Stimulated activated naive CD8-positive, alpha-beta T cell treated with anti-CD3 and anti-CD28 coated beads, Interleukin-15, Interleukin-2, amounts not matched to agents 100 ng/mL and 50 ng/mL, for 24 hours (primary cell): ENCODE measurements around the gene ADRA2B.

Source experiments
- H3K27ac Mint-ChIP-seq: one replicate; pipeline ENCODE4 v1.8.0; 2021; ENCODE audit warnings: mild to moderate bottlenecking, mixed read lengths
- H3K27me3 Mint-ChIP-seq: one replicate; pipeline ENCODE4 v1.8.0; 2021; ENCODE audit warnings: mixed read lengths
- H3K36me3 Mint-ChIP-seq: one replicate; pipeline ENCODE4 v1.8.0; 2021; ENCODE audit warnings: low read depth, mixed read lengths
- H3K4me1 Mint-ChIP-seq: one replicate; pipeline ENCODE4 v1.8.0; 2021; ENCODE audit warnings: low read depth, mixed read lengths
- H3K4me3 Mint-ChIP-seq: one replicate; pipeline ENCODE4 v1.8.0; 2021; ENCODE audit warnings: mild to moderate bottlenecking, mixed read lengths
- H3K9me3 Mint-ChIP-seq: one replicate; pipeline ENCODE4 v1.8.0; 2021; ENCODE audit warnings: mixed read lengths

Gene ADRA2B

GRCh38 chr2:96134421-96134820, 18.1 kb upstream of the ADRA2B start:
- Mint-ChIP-seq H3K4me3 (no peak overlapping the region), H3K27me3 (no peaks in the 10 kb centered on the region), H3K9me3 (no peaks in the 10 kb centered on the region), H3K27ac (no peak overlapping the region), H3K36me3 (peaks cover 7% of the 10 kb centered on the region), H3K4me1 (peaks cover 25% of the 10 kb centered on the region)

- Mint-ChIP-seq H3K4me3 (peak overlapping the region; percentile 24), H3K27ac (peak overlapping the region; percentile 72), H3K27me3 (no peaks in the 10 kb centered on the region), H3K9me3 (no peaks in the 10 kb centered on the region), H3K36me3 (peaks cover 9% of the 10 kb centered on the region), H3K4me1 (peaks cover 18% of the 10 kb centered on the region)
Observed at GRCh38 chr2:96131813-96132745, 15.7 kb upstream of the ADRA2B start.

DNA sequence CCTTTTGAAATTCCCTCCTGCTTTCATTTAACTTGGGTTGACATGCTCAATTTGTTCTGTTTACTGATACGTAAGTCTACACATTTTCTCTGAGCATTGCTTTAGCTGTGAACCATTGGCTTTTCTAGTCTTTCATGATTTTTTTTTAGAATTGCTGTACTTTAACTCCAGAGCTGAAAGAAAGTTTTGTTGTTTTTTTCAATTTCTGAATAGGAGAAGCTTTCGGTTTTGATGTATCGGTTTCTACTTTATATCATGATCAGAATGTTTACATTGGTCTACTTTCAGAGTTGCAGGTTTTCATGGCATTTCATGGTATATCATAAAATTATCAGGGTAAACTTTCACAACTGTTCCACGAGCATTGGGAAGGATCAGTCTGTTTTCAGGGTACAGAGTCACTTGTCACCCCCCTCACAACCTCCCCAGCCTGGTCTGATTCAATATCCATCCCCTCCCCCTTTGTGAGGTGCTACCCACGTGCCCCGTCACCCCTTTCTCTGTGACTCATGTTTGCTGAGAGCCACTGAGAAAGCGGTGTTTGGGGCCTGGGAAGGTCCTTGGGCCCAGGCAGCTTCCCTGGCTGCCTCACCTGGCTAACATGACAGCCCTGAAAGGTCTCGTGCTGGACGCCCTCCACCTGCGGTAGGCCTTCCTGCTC, 14.9 kb upstream of the ADRA2B start:
- peaks cover 10% of the 10 kb centered on the region for H3K36me3 Mint-ChIP-seq
- peaks cover 18% of the 10 kb centered on the region for H3K4me1 Mint-ChIP-seq
- H3K27ac Mint-ChIP-seq: peak overlapping the region; percentile 72
- no peaks in the 10 kb centered on the region for H3K27me3 Mint-ChIP-seq
- no peaks in the 10 kb centered on the region for H3K9me3 Mint-ChIP-seq
- peak overlapping the region; percentile 24 for H3K4me3 Mint-ChIP-seq

DNA sequence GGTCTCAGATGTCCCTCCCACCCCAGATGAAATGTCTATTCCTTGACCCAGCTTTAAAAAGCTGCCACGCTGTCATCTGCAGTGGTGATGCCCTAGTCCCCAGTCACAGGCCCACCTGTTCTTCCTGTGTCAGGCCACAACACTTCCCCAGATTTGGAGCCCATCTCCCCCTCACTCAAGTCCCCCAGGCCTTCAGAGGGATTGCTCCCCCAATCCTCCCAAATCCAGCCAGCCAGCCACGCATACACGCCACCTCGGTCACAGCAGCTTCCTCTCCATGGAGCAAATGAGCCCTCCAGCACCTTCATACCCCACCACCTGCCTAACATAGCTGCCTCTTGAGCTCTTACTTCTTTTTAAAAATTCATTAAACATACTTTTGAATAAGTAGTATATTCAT, 14.1 kb upstream of the ADRA2B start:
- Mint-ChIP-seq H3K27me3 (no peaks in the 10 kb centered on the region), H3K36me3 (peaks cover 14% of the 10 kb centered on the region), H3K27ac (no peak overlapping the region), H3K9me3 (no peaks in the 10 kb centered on the region), H3K4me1 (peaks cover 18% of the 10 kb centered on the region), H3K4me3 (no peak overlapping the region)

GRCh38 chr2:96129528-96130120, 13.3 kb upstream of the ADRA2B start:
- Mint-ChIP-seq H3K4me3 (no peak overlapping the region), H3K4me1 (peaks cover 18% of the 10 kb centered on the region), H3K9me3 (no peaks in the 10 kb centered on the region), H3K36me3 (peaks cover 21% of the 10 kb centered on the region), H3K27ac (no peak overlapping the region), H3K27me3 (no peaks in the 10 kb centered on the region)

DNA sequence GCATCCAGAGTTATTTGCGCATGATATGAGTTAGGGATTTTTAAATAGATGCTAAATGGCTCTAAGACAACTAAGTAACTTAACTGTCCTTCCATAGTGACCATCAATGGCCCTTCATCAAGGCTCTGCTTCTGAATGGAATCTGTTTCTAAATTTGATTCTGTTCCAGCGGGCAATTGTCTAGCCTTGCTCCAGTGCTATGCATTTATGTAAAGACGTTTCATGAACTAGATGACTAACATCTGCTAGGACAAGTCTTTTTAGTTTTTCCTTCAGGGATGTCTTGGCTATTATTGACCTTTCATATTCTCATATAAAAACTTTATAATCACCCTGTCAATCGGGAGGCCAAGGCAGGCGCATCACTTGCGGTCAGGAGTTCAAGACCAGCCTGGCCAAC, 12.1 kb upstream of the ADRA2B start:
- no peak overlapping the region for H3K27ac Mint-ChIP-seq
- no peak overlapping the region for H3K4me3 Mint-ChIP-seq
- peaks cover 18% of the 10 kb centered on the region for H3K4me1 Mint-ChIP-seq
- no peaks in the 10 kb centered on the region for H3K9me3 Mint-ChIP-seq
- H3K36me3 Mint-ChIP-seq: peaks cover 21% of the 10 kb centered on the region
- no peaks in the 10 kb centered on the region for H3K27me3 Mint-ChIP-seq

GRCh38 chr2:96124406-96125265, 8.3 kb upstream of the ADRA2B start:
- peaks cover 16% of the 10 kb centered on the region for H3K36me3 Mint-ChIP-seq
- no peak overlapping the region for H3K27ac Mint-ChIP-seq
- no peaks in the 10 kb centered on the region for H3K9me3 Mint-ChIP-seq

DNA sequence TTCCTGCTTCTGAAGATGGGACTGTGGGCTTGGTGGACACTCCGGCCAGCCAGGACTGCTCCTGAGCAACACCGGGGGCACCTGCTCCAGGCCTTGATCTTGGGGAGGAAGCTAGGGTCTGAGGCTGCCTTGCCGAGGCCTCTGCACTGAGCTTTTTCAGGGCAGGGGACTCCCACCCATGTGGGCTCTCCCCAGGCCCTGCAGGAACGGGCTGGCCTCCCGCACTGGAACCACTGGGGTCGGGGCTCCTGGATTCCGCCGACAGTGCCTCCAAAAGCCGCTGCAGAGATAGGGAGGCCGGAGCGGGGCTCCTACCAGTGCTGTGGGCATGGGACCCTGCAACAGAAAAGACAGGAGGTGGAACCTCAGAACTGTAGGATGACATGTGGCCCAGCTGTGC, 7.6 kb upstream of the ADRA2B start:
- H3K36me3 Mint-ChIP-seq: peaks cover 12% of the 10 kb centered on the region
- H3K4me3 Mint-ChIP-seq: no peak overlapping the region
- H3K27ac Mint-ChIP-seq: no peak overlapping the region
- H3K27me3 Mint-ChIP-seq: peaks cover 27% of the 10 kb centered on the region
- no peaks in the 10 kb centered on the region for H3K9me3 Mint-ChIP-seq
- H3K4me1 Mint-ChIP-seq: peaks cover 11% of the 10 kb centered on the region

More at GRCh38 chr2:96124406-96125265, 8.3 kb upstream of the ADRA2B start:
- peaks cover 11% of the 10 kb centered on the region for H3K4me1 Mint-ChIP-seq
- H3K27me3 Mint-ChIP-seq: peaks cover 22% of the 10 kb centered on the region
- no peak overlapping the region for H3K4me3 Mint-ChIP-seq

GRCh38 chr2:96123290-96123689, 6.9 kb upstream of the ADRA2B start:
- Mint-ChIP-seq H3K4me1 (peaks cover 11% of the 10 kb centered on the region), H3K9me3 (no peaks in the 10 kb centered on the region), H3K27ac (no peak overlapping the region), H3K36me3 (peaks cover 12% of the 10 kb centered on the region), H3K27me3 (peaks cover 33% of the 10 kb centered on the region), H3K4me3 (no peak overlapping the region)

- no peaks in the 10 kb centered on the region for H3K9me3 Mint-ChIP-seq
- H3K27me3 Mint-ChIP-seq: peaks cover 33% of the 10 kb centered on the region
- H3K36me3 Mint-ChIP-seq: peaks cover 12% of the 10 kb centered on the region
- H3K4me1 Mint-ChIP-seq: peaks cover 19% of the 10 kb centered on the region
- no peak overlapping the region for H3K4me3 Mint-ChIP-seq
- no peak overlapping the region for H3K27ac Mint-ChIP-seq
Observed at GRCh38 chr2:96122391-96122790, 6.0 kb upstream of the ADRA2B start.

- no peak overlapping the region for H3K4me3 Mint-ChIP-seq
- no peak overlapping the region for H3K27ac Mint-ChIP-seq
- H3K36me3 Mint-ChIP-seq: peaks cover 12% of the 10 kb centered on the region
- no peaks in the 10 kb centered on the region for H3K9me3 Mint-ChIP-seq
- peaks cover 33% of the 10 kb centered on the region for H3K27me3 Mint-ChIP-seq
- H3K4me1 Mint-ChIP-seq: peaks cover 23% of the 10 kb centered on the region
Observed at GRCh38 chr2:96121414-96121813, 5.0 kb upstream of the ADRA2B start.

DNA sequence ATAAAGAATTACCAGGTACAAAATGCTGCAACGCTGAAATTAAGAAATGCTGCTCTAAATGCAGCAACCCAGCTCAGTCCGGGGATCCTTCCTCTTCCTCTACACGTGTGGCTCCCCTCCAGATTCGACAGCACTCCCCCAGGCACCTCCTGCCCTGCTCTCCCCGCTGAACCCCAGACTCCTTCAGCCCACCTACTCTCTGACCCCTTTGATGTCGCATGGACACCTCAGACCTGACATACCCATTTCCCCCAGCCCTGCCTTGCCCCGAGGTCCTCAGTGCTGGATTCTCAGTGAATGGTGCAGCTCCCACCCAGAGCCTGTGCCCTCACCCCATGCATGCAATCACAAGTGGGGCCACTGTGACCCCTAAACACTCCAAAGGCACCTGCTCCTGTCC, 4.6 kb upstream of the ADRA2B start:
- H3K9me3 Mint-ChIP-seq: no peaks in the 10 kb centered on the region
- H3K27me3 Mint-ChIP-seq: peaks cover 33% of the 10 kb centered on the region
- H3K27ac Mint-ChIP-seq: no peak overlapping the region
- H3K4me1 Mint-ChIP-seq: peaks cover 23% of the 10 kb centered on the region
- peaks cover 8% of the 10 kb centered on the region for H3K36me3 Mint-ChIP-seq
- no peak overlapping the region for H3K4me3 Mint-ChIP-seq

- no peaks in the 10 kb centered on the region for H3K9me3 Mint-ChIP-seq
- H3K4me1 Mint-ChIP-seq: peaks cover 30% of the 10 kb centered on the region
- peaks cover 5% of the 10 kb centered on the region for H3K36me3 Mint-ChIP-seq
- H3K27me3 Mint-ChIP-seq: peaks cover 40% of the 10 kb centered on the region
- H3K4me3 Mint-ChIP-seq: no peak overlapping the region
- no peak overlapping the region for H3K27ac Mint-ChIP-seq
Observed at GRCh38 chr2:96120091-96120720, 3.8 kb upstream of the ADRA2B start.

DNA sequence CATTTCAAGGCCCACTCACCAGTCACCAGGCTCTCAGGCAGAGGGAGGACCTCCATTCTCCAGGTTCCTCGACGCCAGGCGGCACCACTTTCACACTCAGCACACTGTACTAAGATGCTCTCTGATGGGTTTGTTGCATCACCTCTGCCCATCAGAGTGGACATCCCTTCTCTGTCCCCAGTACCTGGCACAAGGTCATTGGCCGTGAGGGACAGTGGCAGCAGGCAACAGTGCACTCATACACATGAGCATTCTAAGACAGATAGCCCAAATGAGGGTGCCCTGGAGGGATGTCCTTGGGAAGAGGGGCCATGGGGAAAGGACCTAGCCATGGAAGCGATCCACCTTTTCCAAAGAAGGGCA, 3.0 kb upstream of the ADRA2B start:
- Mint-ChIP-seq H3K4me1 (peaks cover 30% of the 10 kb centered on the region), H3K36me3 (no peaks in the 10 kb centered on the region), H3K9me3 (no peaks in the 10 kb centered on the region), H3K27ac (no peak overlapping the region), H3K27me3 (peaks cover 41% of the 10 kb centered on the region), H3K4me3 (no peak overlapping the region)
